B cell (primary cell): Measurements from ENCODE around the gene FSD1. TPM values are rescaled to one million over a fixed set of nuclear protein-coding genes. Genes with fewer than 3 reads are reported as not detected.
A peak's percentile ranks its signal among the peaks of the same experiment; 100 is the strongest.

ENCODE experiments used
- ATAC-seq: fragments of 200-7000 bp; cut with Tn5 transposase; one replicate; pipeline ENCODE4 v1.10.0; 2021; ENCODE audit warnings: low read depth, mild to moderate bottlenecking, moderate number of reproducible peaks, moderate library complexity
- CTCF ChIA-PET: fragments of 350-600 bp; sonication (Branson Sonifier 250); formaldehyde crosslinking; loops from one replicate; lab custom pipeline; 2021; ENCODE audit warnings: antibody characterized with exemption, inconsistent platforms; lab: Charles Lee
- POLR2A ChIA-PET: fragments of 350-600 bp; sonication (Branson Sonifier 250); formaldehyde crosslinking; loops from one replicate; lab custom pipeline; 2021; ENCODE audit warnings: antibody characterized with exemption; lab: Charles Lee
- DNase-seq: peaks from one replicate; pipeline ENCODE4 v3.0.0; 2013
- H2AFZ ChIP-seq: 2 replicates; pipeline ENCODE4 v1.6.1; 2012; ENCODE audit warnings: mild to moderate bottlenecking, low read depth, low read length; ENCODE audit not compliant: insufficient read depth, poor library complexity, severe bottlenecking
- H3K27ac ChIP-seq, 2 donors: 1 replicate in 1 of 2; 2 replicates in 1 of 2; pipeline ENCODE4 v1.5.1; 2012 to 2013; ENCODE audit warnings: low read length in 2 of 2, mild to moderate bottlenecking in 2 of 2, moderate library complexity in 1 of 2
- H3K27me3 ChIP-seq, 4 experiments: fragments of 200-600 bp in 1 of 4; sonication (generic) in 1 of 4; replicated peaks in 1 of 4; 1 replicate in 2 of 4; 2 replicates in 2 of 4; pipeline versions ENCODE4 v1.6.1 to v1.7.0; 2013 to 2016; ENCODE audit warnings: low read length in 3 of 4, mild to moderate bottlenecking in 2 of 4, mixed read lengths in 1 of 4, moderate library complexity in 1 of 4; ENCODE audit not compliant: insufficient read depth in 4 of 4, control insufficient read depth in 3 of 4; ENCODE audit errors: control extremely low read depth in 1 of 4
- H3K36me3 ChIP-seq, 2 experiments: replicated peaks in 1 of 2; 1 replicate in 1 of 2; 2 replicates in 1 of 2; pipeline versions ENCODE4 v1.6.1 to v1.7.1; 2013; ENCODE audit warnings: low read length in 1 of 2; ENCODE audit not compliant: insufficient read depth in 2 of 2, control insufficient read depth in 1 of 2; ENCODE audit errors: control extremely low read depth in 1 of 2, extremely low read depth in 1 of 2
- H3K4me1 ChIP-seq, 2 donors: fragments of 200-600 bp in 1 of 2; sonication (generic) in 1 of 2; 1 replicate in 1 of 2; 2 replicates in 1 of 2; pipeline versions ENCODE4 v1.5.1 to v1.6.1; 2013 to 2017; ENCODE audit warnings: low read length in 2 of 2; ENCODE audit not compliant: control insufficient read depth in 2 of 2, insufficient read depth in 2 of 2
- H3K4me2 ChIP-seq: replicated peaks from 2 replicates; pipeline ENCODE3; 2012; ENCODE audit warnings: mild to moderate bottlenecking, low read depth, low read length; ENCODE audit not compliant: poor library complexity, severe bottlenecking
- H3K4me3 ChIP-seq, 5 experiments: fragments of 200-600 bp in 1 of 5; sonication (generic) in 1 of 5; 1 replicate in 3 of 5; 2 replicates in 2 of 5; pipeline versions ENCODE4 v1.5.1 to v1.7.0; 2011 to 2016; ENCODE audit warnings: low read length in 4 of 5, mild to moderate bottlenecking in 4 of 5, low read depth in 2 of 5, control low read depth in 1 of 5, moderate library complexity in 1 of 5; ENCODE audit not compliant: insufficient read depth in 1 of 5; ENCODE audit errors: control extremely low read depth in 1 of 5, extremely low read depth in 1 of 5
- H3K79me2 ChIP-seq: fragments of 200-600 bp; sonication (generic); one replicate; pipeline ENCODE4 v1.6.0; 2016; ENCODE audit warnings: low read length; ENCODE audit not compliant: control insufficient read depth, insufficient read depth
- H3K9ac ChIP-seq: fragments of 200-600 bp; sonication (generic); 2 replicates; pipeline ENCODE4 v1.6.1; 2017; ENCODE audit warnings: mild to moderate bottlenecking, low read length, moderate library complexity
- H3K9me3 ChIP-seq, 3 donors: one replicate each; pipeline versions ENCODE4 v1.6.1 to v1.7.1; 2013; ENCODE audit warnings: low read length in 2 of 3; ENCODE audit not compliant: control insufficient read depth in 2 of 3, insufficient read depth in 1 of 3; ENCODE audit errors: control extremely low read depth in 1 of 3
- H4K20me1 ChIP-seq: 2 replicates; pipeline ENCODE4 v1.6.0; 2012; ENCODE audit warnings: mild to moderate bottlenecking, low read length; ENCODE audit not compliant: insufficient read depth, control insufficient read depth, poor library complexity, severe bottlenecking
- H3K27ac Mint-ChIP-seq: one replicate; pipeline ENCODE4 v1.8.0; 2021; ENCODE audit warnings: mixed read lengths
- H3K27me3 Mint-ChIP-seq: one replicate; pipeline ENCODE4 v1.8.0; 2021; ENCODE audit warnings: mixed read lengths
- H3K4me1 Mint-ChIP-seq: one replicate; pipeline ENCODE4 v1.8.0; 2021; ENCODE audit warnings: mixed read lengths
- H3K4me3 Mint-ChIP-seq: one replicate; pipeline ENCODE4 v1.8.0; 2021; ENCODE audit warnings: mixed read lengths
- H3K9me3 Mint-ChIP-seq: one replicate; pipeline ENCODE4 v1.8.0; 2022; ENCODE audit warnings: mixed read lengths; ENCODE audit not compliant: insufficient read depth
- CTCF ChIP-seq: fragments of 200-600 bp; IDR thresholded peaks from one replicate; pipeline ENCODE4 v1.8.0; 2022; ENCODE audit warnings: antibody characterized with exemption, mild to moderate bottlenecking
- EZH2 ChIP-seq: IDR thresholded peaks from 2 replicates; pipeline ENCODE4 v1.6.1; 2012; ENCODE audit warnings: borderline replicate concordance, low read depth, mild to moderate bottlenecking, moderate library complexity, low read length; ENCODE audit not compliant: insufficient read depth, poor library complexity, severe bottlenecking
- WGBS: methylation state at CpG from one replicate; pipeline ENCODE4 v1.1.5; 2013; ENCODE audit warnings: missing lambda C conversion rate; ENCODE audit not compliant: insufficient coverage; 5-methylcytosine and 5-hydroxymethylcytosine counted together
- intact Hi-C: fragments of 100-400 bp; cut with micrococcal nuclease; formaldehyde crosslinking; loops from one replicate; pipeline ENCODE4 v1.10.0; 2022
- polyA plus RNA-seq: library from polyadenylated mRNA; depleted of rRNA; stranded (reverse); fragments of >200 nt; gene quantifications from 2 replicates; pipeline ENCODE4 v1.2.3, GENCODE V29; 2012
- total RNA-seq, 2 donors: library from RNA; stranded (reverse); fragments of 120-200 nt in 1 of 2; gene quantifications; 1 replicate in 1 of 2; 2 replicates in 1 of 2; pipeline versions ENCODE4 v1.2.3 to v1.2.4, GENCODE V29; 2013 to 2022

The FSD1 gene
- total and polyA plus RNA-seq, 2 donors (not counting 1 experiment from before 2014, with no cell fraction given) = 2.7 to 2.8 TPM

- ATAC-seq = peak; percentile 63
- WGBS = under 1% methylated on average over 24 of the region's 25 CpGs
- peak overlapping the region; percentile 84 to 95 for H3K27ac ChIP-seq
- POLR2A ChIA-PET = interaction anchor here (0.5 to 1.0 kb wide), 4 partner anchors 12 to 33 kb away, joined by 3 to 6 read pairs (median 4); partner anchors contain the start of genes CHAF1A and SH3GL1
- peak overlapping the region in 4 of 5 experiments; percentile 40 to 68 (median 50) for H3K4me3 ChIP-seq
- peak overlapping the region; percentile 83 for H3K4me3 Mint-ChIP-seq
- H3K9me3 Mint-ChIP-seq = no peaks in the 10 kb centered on the region
- no peaks in the 10 kb centered on the region for H3K9me3 ChIP-seq
- intact Hi-C loops = loop anchor here (1.0 to 2.0 kb wide), 3 partner anchors 11 to 26 kb away; partner anchors contain the start of gene MPND
- no peak for TF ChIP-seq CTCF
- no peak for TF ChIP-seq EZH2
- H3K4me2 ChIP-seq = peak overlapping the region; percentile 96
- CTCF ChIA-PET = interaction anchor here (0.9 to 1.8 kb wide), 11 partner anchors 11 to 102 kb away, joined by 3 to 11 read pairs (median 4); partner anchors contain the start of genes CHAF1A, HDGFL2, MPND and SH3GL1
- H3K4me1 ChIP-seq = peaks cover 63 to 70% of the 10 kb centered on the region in 2 donors
- DNase-seq = peak; percentile 94
- H3K36me3 ChIP-seq = peaks cover 0 to 23% of the 10 kb centered on the region in 2 experiments
- peak overlapping the region; percentile 67 for H3K9ac ChIP-seq
- peak overlapping the region; percentile 20 for H2AFZ ChIP-seq
- no peaks in the 10 kb centered on the region for H3K27me3 ChIP-seq
- H4K20me1 ChIP-seq = peaks cover 43% of the 10 kb centered on the region
- peaks cover 61% of the 10 kb centered on the region for H3K4me1 Mint-ChIP-seq
- H3K79me2 ChIP-seq = peaks cover 37% of the 10 kb centered on the region
- H3K27me3 Mint-ChIP-seq = no peaks in the 10 kb centered on the region
- H3K27ac Mint-ChIP-seq = peak overlapping the region; percentile 96
Observed at GRCh38 chr19:4369109-4369887, 64.9 kb downstream of the FSD1 start.
